Measurements from ENCODE around the gene PCK1.

- TF ChIP-seq, protein P1, sequence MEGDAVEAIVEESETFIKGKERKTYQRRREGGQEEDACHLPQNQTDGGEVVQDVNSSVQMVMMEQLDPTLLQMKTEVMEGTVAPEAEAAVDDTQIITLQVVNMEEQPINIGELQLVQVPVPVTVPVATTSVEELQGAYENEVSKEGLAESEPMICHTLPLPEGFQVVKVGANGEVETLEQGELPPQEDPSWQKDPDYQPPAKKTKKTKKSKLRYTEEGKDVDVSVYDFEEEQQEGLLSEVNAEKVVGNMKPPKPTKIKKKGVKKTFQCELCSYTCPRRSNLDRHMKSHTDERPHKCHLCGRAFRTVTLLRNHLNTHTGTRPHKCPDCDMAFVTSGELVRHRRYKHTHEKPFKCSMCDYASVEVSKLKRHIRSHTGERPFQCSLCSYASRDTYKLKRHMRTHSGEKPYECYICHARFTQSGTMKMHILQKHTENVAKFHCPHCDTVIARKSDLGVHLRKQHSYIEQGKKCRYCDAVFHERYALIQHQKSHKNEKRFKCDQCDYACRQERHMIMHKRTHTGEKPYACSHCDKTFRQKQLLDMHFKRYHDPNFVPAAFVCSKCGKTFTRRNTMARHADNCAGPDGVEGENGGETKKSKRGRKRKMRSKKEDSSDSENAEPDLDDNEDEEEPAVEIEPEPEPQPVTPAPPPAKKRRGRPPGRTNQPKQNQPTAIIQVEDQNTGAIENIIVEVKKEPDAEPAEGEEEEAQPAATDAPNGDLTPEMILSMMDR (IDR thresholded peaks at IDR 0.05 in 4 of 5, conservative IDR thresholded peaks at IDR 0.05 in 1 of 5): no peak
- TF ChIP-seq POLR2A (IDR thresholded peaks at IDR 0.05): no peak
Measured at GRCh38 chr20:57523782-57524181, 37.1 kb upstream of the PCK1 start.

Measured in gastrocnemius medialis (tissue), 4 donors.